HG02623 (cell line): ENCODE data around the gene TENM3.

Experiments
- ATAC-seq: cut with Tn5 transposase; IDR thresholded peaks from one replicate; pipeline ENCODE4 v1.9.1; 2021; ENCODE audit warnings: moderate library complexity; ENCODE audit not compliant: unreplicated experiment

TENM3 gene

GRCh38 chr4:182826391-182826790 is 583.2 kb downstream of the TENM3 start:
- ATAC-seq, result peak; percentile 50

- ATAC-seq, result no peak
These were observed 584.0 kb downstream of the TENM3 start for GRCh38 chr4:182827166-182827565.

DNA sequence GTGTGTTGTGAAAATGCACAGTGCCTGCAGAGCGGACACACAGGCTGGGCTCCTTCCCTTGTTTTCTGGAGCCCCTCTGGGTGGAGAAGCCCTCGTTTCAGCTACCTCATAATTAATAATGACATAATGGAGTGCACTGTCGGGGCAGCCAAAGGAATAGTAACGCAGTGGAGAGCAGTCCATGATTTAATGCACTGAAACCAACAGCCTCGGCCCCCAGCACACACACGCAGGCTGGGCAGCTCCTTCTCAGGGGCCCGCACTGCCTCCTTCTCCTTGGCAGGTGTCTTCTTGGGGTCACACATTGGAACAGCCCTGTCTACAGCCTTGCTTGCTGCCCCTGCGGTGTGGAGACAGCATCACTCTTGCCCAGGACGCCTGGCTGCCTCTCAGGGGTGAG is 584.8 kb downstream of the TENM3 start:
- no peak for ATAC-seq

- no peak for ATAC-seq
These were observed 585.3 kb downstream of the TENM3 start for GRCh38 chr4:182828360-182829025.

DNA sequence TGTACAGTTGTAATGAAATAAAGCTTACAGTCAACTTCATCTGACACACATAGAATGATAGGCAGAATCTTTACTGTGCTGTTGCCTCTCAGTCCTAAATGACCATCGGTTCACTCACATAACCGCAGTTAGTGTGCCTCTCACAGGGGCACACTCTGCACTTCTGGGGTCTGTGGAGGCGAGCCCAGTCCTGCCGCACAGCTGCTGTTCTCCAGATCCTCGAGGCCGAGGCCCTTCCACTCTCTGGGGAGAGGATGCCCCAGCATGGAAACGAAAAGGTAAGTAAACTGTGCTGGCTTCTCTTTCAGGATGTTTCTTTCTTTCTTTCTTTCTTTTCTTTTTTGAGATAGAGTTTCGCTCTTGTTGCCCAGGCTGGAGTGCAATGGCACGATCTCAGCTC is 586.0 kb downstream of the TENM3 start:
- ATAC-seq, result no peak

DNA sequence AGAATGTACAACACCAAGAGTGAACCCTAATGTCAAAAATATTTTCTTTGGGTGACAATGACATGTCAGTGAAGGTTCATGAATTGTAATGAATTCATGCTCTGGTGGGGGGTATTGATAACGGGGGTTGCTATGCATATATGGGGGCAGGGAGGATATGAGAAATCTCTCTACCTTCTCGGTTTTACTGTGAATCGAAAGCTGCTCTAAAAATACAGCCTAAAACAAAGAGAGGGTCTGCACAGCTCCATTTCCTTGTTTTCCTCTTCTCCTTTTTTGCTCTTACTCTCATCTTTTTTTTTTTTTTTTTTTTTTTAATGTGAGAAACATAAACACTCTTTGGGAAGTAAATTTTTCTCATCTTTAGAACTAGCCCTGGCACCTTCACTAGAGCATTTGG is 588.2 kb downstream of the TENM3 start:
- ATAC-seq, result no peak

- no peak for ATAC-seq
These were observed 589.3 kb downstream of the TENM3 start for GRCh38 chr4:182832352-182833120.

- ATAC-seq, result no peak
These were observed 592.0 kb downstream of the TENM3 start for GRCh38 chr4:182835006-182835740.

- no peak for ATAC-seq
These were observed 594.6 kb downstream of the TENM3 start for GRCh38 chr4:182837831-182838230.

DNA sequence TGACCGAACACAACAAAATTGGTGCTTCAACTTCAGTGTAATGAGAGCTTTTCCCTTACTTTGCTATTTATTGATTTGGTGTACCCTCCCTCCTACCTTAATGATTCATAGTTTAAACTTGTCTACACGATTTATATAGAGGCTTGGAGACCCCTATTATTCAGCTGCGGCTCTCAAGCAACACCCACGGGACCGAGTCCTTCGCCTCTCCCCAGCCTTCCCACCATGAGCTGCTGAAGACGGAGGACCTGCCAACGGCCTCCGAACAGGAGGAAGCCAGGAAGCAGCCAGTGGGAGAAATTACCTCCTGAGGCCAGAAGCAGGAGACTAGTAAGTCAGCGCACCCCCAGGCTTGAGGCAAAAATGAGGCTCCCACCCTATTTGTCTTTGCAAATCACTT is 595.3 kb downstream of the TENM3 start:
- ATAC-seq, result no peak

DNA sequence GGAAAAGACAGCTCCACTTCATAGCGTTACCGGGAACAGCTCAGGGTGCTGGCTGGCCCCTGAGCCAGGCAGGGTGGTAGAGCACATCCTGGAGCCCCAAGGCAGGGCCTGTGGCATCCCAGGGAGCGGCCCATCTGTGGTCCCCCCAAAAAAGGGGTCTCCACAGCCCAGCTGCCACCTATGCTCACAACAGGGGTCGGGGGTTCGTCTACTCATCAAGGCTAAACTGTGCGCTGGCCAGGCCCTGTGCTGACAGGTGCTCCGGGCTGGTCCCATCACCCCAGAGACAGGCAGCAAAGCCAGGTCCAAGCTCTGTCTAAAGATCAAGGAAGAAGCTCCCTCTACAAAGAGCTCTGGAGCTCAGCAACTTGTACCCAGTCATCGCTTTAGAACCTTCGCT is 596.1 kb downstream of the TENM3 start:
- no peak for ATAC-seq

DNA sequence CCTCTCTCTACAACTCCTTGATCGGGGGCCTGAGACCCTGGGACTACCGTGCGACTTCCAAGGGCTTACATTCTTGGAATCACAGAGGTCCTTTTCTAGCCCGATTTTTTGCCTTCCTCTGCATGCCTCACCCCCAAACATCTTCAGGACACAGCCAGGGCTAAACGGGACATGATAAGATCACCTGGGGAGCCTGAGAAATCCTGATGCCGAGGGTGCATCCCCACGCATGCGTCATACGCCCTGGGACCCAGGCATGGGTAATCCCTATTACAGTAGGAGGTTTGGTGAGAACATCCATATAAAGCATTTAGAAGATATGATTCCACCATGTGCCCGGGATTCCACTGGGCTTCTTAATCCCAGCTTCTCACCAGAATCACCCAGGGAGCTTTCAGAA is 596.9 kb downstream of the TENM3 start:
- no peak for ATAC-seq

DNA sequence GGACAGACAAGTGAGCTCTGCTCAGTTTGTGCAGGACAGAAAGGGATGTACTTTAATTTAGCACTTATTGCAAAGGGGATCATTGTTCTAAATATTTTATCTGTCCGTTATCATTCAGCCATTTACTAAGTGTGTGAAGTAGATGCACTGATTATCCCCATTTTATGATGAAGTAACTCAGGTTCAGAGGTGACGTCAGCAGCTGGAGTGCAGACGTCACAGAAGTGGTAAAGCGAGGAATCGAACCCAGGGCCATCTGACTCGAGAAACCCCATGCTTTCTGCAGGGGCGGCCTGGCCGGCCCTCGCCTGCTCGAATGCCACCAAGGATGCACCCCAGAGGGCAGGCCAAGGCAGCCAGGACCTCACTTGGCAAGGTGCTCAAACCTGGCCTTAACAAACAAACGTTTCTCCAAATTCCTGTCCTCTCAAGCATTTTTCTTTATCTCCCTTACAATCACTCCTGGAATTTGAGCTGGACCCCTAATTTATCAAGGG is 599.0 kb downstream of the TENM3 start:
- ATAC-seq, result no peak

DNA sequence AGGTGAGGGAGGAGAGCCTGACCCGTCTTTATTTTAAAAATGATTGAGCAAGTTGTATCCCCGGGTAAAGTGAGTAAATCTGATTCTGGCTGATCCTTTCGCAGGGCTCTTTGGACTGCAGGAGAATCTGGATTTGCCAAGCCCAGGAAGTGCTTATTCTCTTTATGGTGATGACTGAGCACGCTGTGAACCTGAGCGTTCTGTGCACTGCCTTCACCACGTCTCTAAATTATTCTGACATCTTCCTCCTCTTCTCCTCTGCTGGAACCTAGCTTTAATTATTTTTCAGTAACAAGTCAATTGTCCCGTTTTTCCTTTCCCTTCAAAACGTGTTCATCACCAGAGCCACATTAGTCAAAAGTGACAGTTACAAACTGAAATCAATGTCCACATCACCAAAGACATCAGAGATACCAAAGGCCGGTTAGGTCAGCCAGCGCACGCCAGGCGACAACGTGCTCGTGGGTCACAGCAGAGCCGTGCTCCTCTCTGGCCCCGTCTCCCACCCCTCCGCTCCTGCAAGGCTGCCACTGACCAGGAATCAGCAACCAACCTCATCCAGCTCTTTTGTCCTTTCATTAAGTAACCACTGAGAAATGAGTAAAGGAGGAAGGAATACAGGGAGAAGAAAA is 599.7 kb downstream of the TENM3 start:
- no peak for ATAC-seq

DNA sequence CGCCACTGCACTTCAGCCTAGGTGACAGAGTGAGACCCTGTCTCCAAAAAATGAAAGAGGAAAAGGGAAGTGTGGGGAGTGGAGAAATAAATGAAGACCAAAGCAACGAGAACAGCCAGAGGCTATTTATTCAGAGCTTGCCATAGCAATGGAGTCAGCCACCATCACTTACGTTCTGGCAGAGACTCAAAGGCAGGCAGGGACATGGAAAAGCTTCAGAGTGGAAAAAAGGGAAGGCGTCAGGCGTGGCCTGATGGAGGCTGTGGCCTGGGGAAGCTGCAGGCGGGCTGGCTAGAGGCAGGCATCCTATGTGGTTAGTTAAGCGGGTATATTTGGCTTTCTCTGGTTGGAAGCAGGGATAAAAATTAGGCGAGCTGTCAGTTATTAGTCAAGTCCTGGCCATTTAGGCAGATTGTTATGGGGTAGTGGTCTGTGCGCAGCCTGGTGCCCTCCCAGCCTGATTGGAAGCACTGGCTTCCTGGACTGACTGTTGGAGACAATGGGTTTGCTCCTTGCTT is 600.7 kb downstream of the TENM3 start:
- no peak for ATAC-seq

GRCh38 chr4:182845618-182846017 is 602.4 kb downstream of the TENM3 start:
- ATAC-seq, result no peak

DNA sequence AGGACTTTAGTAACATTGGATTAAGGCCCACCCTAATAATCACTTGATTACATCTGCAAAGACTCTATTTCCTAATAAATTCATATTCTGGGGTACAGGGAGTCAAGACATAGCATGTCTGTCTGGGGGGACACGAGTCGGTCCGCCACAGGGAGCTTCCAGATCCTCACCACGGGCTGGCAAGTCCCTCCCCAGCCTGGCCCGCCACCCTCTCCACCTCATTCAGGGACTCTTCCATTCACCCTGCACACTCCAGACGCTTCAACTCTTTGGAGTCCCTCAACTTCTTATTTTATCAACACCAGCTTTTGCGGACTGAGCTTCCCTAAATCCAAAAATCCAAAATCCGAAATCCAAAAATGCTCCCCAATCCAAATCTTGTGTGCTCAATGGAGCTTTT is 602.8 kb downstream of the TENM3 start:
- ATAC-seq, result no peak

- ATAC-seq, result no peak
These were observed 604.6 kb downstream of the TENM3 start for GRCh38 chr4:182847576-182848450.

DNA sequence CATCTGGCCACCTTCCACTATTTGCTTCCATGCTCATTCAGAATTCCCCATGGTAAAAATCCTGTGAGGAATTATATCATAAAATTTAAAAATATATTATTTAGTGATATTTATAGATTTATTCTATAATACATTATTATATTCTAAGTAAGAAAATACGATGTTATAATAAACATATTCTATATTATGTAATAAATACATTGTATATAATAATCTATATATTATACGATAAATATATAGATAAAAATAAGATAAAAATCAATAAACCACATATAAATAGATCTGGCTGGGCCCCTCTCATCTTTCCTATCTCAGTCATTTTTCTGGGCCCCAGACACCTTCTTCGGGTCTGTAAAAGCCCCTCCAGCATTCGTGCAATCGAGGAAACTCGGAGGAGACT is 605.5 kb downstream of the TENM3 start:
- no peak for ATAC-seq
